ENCODE measurements around the gene CEP85L. TPM values are rescaled to one million over a fixed set of nuclear protein-coding genes. Genes with fewer than 3 reads are reported as not detected.

CEP85L gene
- total and polyA plus RNA-seq, 4 donors = 7.4 to 37.3 (median 18.2) TPM

- peak overlapping the region; percentile 84 for H3K4me3 ChIP-seq (ENCODE audit: low read depth, low read length)
- DNase-seq (ENCODE audit: low read depth in 4 of 6, low spot score in 6 of 6) = no peak
- no CpG with 5 or more reads among the region's 2 CpGs for WGBS (ENCODE audit: insufficient coverage)
- no peaks in the 10 kb centered on the region for H3K36me3 ChIP-seq (ENCODE audit: control insufficient read depth, insufficient read depth, low read length)
- no peak overlapping the region for H3K27ac ChIP-seq (ENCODE audit: low read depth, low read length)
- peaks cover 4% of the 10 kb centered on the region for H3K4me1 ChIP-seq (ENCODE audit: control insufficient read depth, insufficient read depth, low read length)
- no peaks in the 10 kb centered on the region for H3K27me3 ChIP-seq (ENCODE audit: control insufficient read depth, insufficient read depth, low read length)
- H3K9me3 ChIP-seq (ENCODE audit: control insufficient read depth, insufficient read depth, low read length) = no peaks in the 10 kb centered on the region
Measured at GRCh38 chr6:118648866-118649554, 2.4 kb downstream of the CEP85L start.

DNA sequence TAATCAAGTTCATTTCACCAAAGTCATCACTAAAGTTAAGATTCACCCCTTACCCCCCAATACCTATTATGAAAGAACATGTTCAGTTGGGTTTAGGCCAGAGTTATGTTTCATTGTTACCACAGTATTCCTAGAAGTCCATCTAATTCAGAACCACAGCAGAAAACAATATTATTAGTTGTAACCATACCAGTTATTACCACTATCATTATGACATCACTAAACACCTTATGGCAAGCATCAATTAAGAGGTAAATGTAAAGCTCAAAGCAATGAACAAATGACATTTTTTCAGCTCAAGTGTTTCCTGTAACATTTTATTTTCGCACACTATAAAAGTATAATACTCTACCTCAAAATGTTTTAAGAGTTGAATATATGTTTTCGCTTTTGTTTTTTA lies 4.4 kb downstream of the CEP85L start:
- WGBS (ENCODE audit: insufficient coverage) = no CpG with 5 or more reads among the region's 2 CpGs
- Histone ChIP-seq H3K36me3 (ENCODE audit: control insufficient read depth, insufficient read depth, low read length) (no peaks in the 10 kb centered on the region), H3K27me3 (ENCODE audit: control insufficient read depth, insufficient read depth, low read length) (no peaks in the 10 kb centered on the region), H3K27ac (ENCODE audit: low read depth, low read length) (no peak overlapping the region), H3K4me1 (ENCODE audit: control insufficient read depth, insufficient read depth, low read length) (peaks cover 4% of the 10 kb centered on the region), H3K4me3 (ENCODE audit: low read depth, low read length) (no peak overlapping the region), H3K9me3 (ENCODE audit: control insufficient read depth, insufficient read depth, low read length) (no peaks in the 10 kb centered on the region)
- DNase-seq (ENCODE audit: low read depth in 4 of 6, low spot score in 6 of 6) = no peak

DNA sequence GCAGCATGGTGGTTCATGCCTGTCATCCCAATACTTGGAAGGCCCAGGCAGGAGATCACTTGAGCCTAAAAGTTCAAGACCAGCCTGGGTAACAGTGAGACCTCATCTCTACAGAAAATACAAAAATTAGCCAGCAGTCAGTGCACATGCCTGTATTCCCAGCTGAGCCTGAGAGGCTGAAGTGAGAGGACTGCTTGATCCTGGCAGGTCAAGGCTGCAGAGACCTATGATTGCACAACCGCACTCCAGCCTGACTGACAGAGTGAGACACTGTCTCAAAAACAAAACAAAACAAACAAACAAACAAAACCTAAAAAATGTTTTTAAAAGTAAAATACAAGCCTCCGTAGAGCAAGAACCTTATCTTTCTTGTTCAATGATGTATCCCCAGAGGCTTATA lies 6.0 kb downstream of the CEP85L start:
- no CpG with 5 or more reads among the region's 2 CpGs for WGBS (ENCODE audit: insufficient coverage)
- no peaks in the 10 kb centered on the region for H3K36me3 ChIP-seq (ENCODE audit: control insufficient read depth, insufficient read depth, low read length)
- no peak overlapping the region for H3K4me3 ChIP-seq (ENCODE audit: low read depth, low read length)
- no peak overlapping the region for H3K27ac ChIP-seq (ENCODE audit: low read depth, low read length)
- peaks cover 4% of the 10 kb centered on the region for H3K4me1 ChIP-seq (ENCODE audit: control insufficient read depth, insufficient read depth, low read length)
- H3K9me3 ChIP-seq (ENCODE audit: control insufficient read depth, insufficient read depth, low read length) = no peaks in the 10 kb centered on the region
- DNase-seq (ENCODE audit: low read depth in 4 of 6, low spot score in 6 of 6) = no peak
- no peaks in the 10 kb centered on the region for H3K27me3 ChIP-seq (ENCODE audit: control insufficient read depth, insufficient read depth, low read length)

GRCh38 chr6:118644007-118644406 lies 7.4 kb downstream of the CEP85L start:
- H3K36me3 ChIP-seq (ENCODE audit: control insufficient read depth, insufficient read depth, low read length) = no peaks in the 10 kb centered on the region
- WGBS (ENCODE audit: insufficient coverage) = 63% methylated on average over 2 of the region's 2 CpGs
- H3K4me3 ChIP-seq (ENCODE audit: low read depth, low read length) = no peak overlapping the region
- peaks cover 4% of the 10 kb centered on the region for H3K4me1 ChIP-seq (ENCODE audit: control insufficient read depth, insufficient read depth, low read length)
- no peak overlapping the region for H3K27ac ChIP-seq (ENCODE audit: low read depth, low read length)
- no peaks in the 10 kb centered on the region for H3K9me3 ChIP-seq (ENCODE audit: control insufficient read depth, insufficient read depth, low read length)
- H3K27me3 ChIP-seq (ENCODE audit: control insufficient read depth, insufficient read depth, low read length) = no peaks in the 10 kb centered on the region
- DNase-seq (ENCODE audit: low read depth in 4 of 6, low spot score in 6 of 6) = no peak

DNA sequence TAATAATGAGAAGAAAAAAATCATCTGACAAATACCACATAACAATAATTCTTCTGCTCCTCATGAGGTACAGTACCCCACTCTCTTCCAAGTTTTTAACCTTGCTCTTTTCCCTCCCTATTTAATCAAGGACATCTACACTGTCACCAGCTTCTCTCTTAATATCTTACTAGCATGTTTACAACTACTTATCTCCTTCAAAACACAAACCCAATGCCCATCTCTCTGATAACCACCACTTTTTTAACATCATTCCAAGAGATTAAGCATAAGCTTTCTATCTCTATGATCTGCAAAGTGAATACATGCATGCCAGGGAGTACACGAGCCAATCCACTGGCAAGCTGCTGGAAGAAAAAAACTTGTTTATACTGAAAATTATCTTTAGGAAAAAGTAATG lies 10.3 kb downstream of the CEP85L start:
- Histone ChIP-seq H3K4me1 (ENCODE audit: control insufficient read depth, insufficient read depth, low read length) (no peaks in the 10 kb centered on the region), H3K27ac (ENCODE audit: low read depth, low read length) (no peak overlapping the region), H3K36me3 (ENCODE audit: control insufficient read depth, insufficient read depth, low read length) (no peaks in the 10 kb centered on the region), H3K4me3 (ENCODE audit: low read depth, low read length) (no peak overlapping the region), H3K9me3 (ENCODE audit: control insufficient read depth, insufficient read depth, low read length) (no peaks in the 10 kb centered on the region), H3K27me3 (ENCODE audit: control insufficient read depth, insufficient read depth, low read length) (no peaks in the 10 kb centered on the region)
- WGBS (ENCODE audit: insufficient coverage) = no CpG with 5 or more reads among the region's 1 CpG
- no peak for DNase-seq (ENCODE audit: low read depth in 4 of 6, low spot score in 6 of 6)

- 68% methylated on average over 3 of the region's 4 CpGs for WGBS (ENCODE audit: insufficient coverage)
- H3K4me3 ChIP-seq (ENCODE audit: low read depth, low read length) = no peak overlapping the region
- no peaks in the 10 kb centered on the region for H3K27me3 ChIP-seq (ENCODE audit: control insufficient read depth, insufficient read depth, low read length)
- no peak overlapping the region for H3K27ac ChIP-seq (ENCODE audit: low read depth, low read length)
- DNase-seq (ENCODE audit: low read depth in 4 of 6, low spot score in 6 of 6) = no peak
- no peaks in the 10 kb centered on the region for H3K9me3 ChIP-seq (ENCODE audit: control insufficient read depth, insufficient read depth, low read length)
- no peaks in the 10 kb centered on the region for H3K36me3 ChIP-seq (ENCODE audit: control insufficient read depth, insufficient read depth, low read length)
- H3K4me1 ChIP-seq (ENCODE audit: control insufficient read depth, insufficient read depth, low read length) = no peaks in the 10 kb centered on the region
Measured at GRCh38 chr6:118639054-118639964, 12.1 kb downstream of the CEP85L start.

GRCh38 chr6:118638288-118638687 lies 13.1 kb downstream of the CEP85L start:
- H3K4me3 ChIP-seq (ENCODE audit: low read depth, low read length) = no peak overlapping the region
- no peak for DNase-seq (ENCODE audit: low read depth in 4 of 6, low spot score in 6 of 6)
- H3K4me1 ChIP-seq (ENCODE audit: control insufficient read depth, insufficient read depth, low read length) = no peaks in the 10 kb centered on the region
- H3K27ac ChIP-seq (ENCODE audit: low read depth, low read length) = no peak overlapping the region
- no peaks in the 10 kb centered on the region for H3K36me3 ChIP-seq (ENCODE audit: control insufficient read depth, insufficient read depth, low read length)
- H3K27me3 ChIP-seq (ENCODE audit: control insufficient read depth, insufficient read depth, low read length) = no peaks in the 10 kb centered on the region
- H3K9me3 ChIP-seq (ENCODE audit: control insufficient read depth, insufficient read depth, low read length) = no peaks in the 10 kb centered on the region

DNA sequence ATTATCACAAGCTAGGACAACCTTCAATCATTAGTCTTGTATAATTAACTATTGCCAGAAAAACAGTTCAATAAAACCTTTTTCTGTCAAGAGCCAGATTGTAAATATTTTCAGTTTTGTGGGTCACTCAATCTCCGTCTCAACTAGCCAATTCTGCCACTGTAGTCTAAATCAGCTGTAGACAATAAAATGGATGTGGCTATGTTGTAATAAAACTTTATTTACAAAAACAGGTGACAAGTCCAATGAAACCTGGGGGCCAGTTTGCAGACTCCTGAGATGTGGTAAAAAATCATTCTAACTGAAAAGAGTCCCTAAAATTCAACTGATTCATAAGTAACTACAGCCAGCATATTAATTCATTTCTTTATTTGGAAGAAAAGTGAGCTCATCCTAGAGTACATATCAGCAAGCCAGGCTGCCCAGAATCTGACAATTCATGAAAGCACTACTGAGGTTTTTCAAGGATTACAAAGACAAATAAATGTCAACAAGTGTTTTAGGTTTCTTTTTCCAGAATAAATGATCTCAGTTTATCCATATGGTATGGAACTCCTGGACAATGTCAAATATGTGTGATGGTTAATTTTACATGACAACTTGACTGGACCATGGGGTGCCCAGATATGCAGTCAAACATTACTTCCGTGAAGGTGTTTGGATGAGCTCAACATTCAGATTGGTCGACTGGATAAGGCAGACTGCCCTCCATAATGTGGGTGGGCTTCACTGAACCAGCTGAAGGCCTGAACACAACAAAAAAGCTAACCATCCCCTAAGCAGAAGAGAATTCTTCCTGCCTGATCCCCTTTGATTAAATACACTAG lies 15.3 kb downstream of the CEP85L start:
- Histone ChIP-seq H3K9me3 (ENCODE audit: control insufficient read depth, insufficient read depth, low read length) (no peaks in the 10 kb centered on the region), H3K4me3 (ENCODE audit: low read depth, low read length) (no peak overlapping the region), H3K27me3 (ENCODE audit: control insufficient read depth, insufficient read depth, low read length) (no peaks in the 10 kb centered on the region), H3K36me3 (ENCODE audit: control insufficient read depth, insufficient read depth, low read length) (no peaks in the 10 kb centered on the region), H3K27ac (ENCODE audit: low read depth, low read length) (no peak overlapping the region), H3K4me1 (ENCODE audit: control insufficient read depth, insufficient read depth, low read length) (no peaks in the 10 kb centered on the region)
- DNase-seq (ENCODE audit: low read depth in 4 of 6, low spot score in 6 of 6) = no peak
- WGBS (ENCODE audit: insufficient coverage) = 100% methylated on average over 2 of the region's 3 CpGs

GRCh38 chr6:118632359-118632758 lies 19.0 kb downstream of the CEP85L start:
- Histone ChIP-seq H3K27ac (ENCODE audit: low read depth, low read length) (no peak overlapping the region), H3K4me1 (ENCODE audit: control insufficient read depth, insufficient read depth, low read length) (no peaks in the 10 kb centered on the region), H3K9me3 (ENCODE audit: control insufficient read depth, insufficient read depth, low read length) (no peaks in the 10 kb centered on the region), H3K36me3 (ENCODE audit: control insufficient read depth, insufficient read depth, low read length) (peaks cover 3% of the 10 kb centered on the region), H3K27me3 (ENCODE audit: control insufficient read depth, insufficient read depth, low read length) (no peaks in the 10 kb centered on the region), H3K4me3 (ENCODE audit: low read depth, low read length) (no peak overlapping the region)
- DNase-seq (ENCODE audit: low read depth in 4 of 6, low spot score in 6 of 6) = no peak
- 100% methylated on average over 1 of the region's 2 CpGs for WGBS (ENCODE audit: insufficient coverage)

Data from spinal cord (tissue), 10 donors.